Erythroblast (primary cell): ENCODE results near the gene ERICH3.

Experiments used
- DNase-seq, 2 experiments: peaks; one replicate each; lab custom pipeline; 2025; lab: John Stamatoyannopoulos, UW
- GATA1 ChIP-seq: IDR thresholded peaks from 2 replicates; pipeline ENCODE4 v1.6.1; 2011; ENCODE audit warnings: low read depth, mild to moderate bottlenecking, control low read depth, low read length, moderate library complexity
- POLR2A ChIP-seq: IDR thresholded peaks from 2 replicates; pipeline ENCODE4 v1.6.1; 2011; ENCODE audit warnings: mild to moderate bottlenecking, low read length

ERICH3 gene

GRCh38 chr1:74530892-74531291, 142.7 kb downstream of the ERICH3 start:
- TF ChIP-seq GATA1: no peak
- no peak for TF ChIP-seq POLR2A
- DNase-seq: no peak

DNA sequence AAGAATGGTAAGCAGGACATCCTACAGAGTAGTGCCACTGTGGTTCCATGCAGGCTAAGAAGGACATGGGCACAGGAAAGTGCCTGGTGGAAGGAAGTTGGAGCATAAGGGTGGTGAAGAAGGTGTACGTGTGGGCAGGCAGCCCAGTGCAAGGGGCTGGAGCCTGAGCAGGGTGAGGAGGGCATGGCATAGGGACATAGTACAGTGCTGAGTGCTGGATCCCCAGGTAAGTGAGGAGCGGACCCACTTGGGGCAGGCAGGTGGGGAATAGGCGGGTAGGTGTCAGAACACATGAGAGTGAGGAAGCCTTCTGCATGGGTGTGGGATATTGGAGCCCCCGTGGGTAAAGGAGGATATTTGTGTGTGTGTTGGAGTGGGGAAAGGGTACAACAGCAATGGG, 145.5 kb downstream of the ERICH3 start:
- TF ChIP-seq GATA1 (no peak), POLR2A (no peak)

DNA sequence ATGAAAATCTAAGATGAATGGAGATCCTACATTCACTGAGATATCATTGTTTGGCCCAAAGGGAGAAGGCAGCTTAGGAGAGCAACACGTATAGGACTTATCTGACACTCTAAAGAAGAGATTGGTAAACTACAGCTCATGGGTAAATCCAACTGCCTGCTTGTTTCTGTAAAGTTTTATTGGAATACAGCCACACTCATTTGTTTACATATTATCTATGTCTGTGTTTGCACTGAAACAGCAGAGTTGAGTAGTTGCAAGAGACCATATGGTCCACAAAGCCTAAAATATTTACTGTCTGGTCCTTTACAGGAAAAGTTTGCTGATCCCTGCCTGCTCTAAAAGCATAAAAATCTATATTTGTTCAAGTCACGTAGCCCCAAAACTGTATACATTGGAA, 146.9 kb downstream of the ERICH3 start:
- TF ChIP-seq GATA1 (no peak), POLR2A (no peak)
- DNase-seq: no peak

More for the DNA sequence above, 145.5 kb downstream of the ERICH3 start:
- DNase-seq: no peak

DNA sequence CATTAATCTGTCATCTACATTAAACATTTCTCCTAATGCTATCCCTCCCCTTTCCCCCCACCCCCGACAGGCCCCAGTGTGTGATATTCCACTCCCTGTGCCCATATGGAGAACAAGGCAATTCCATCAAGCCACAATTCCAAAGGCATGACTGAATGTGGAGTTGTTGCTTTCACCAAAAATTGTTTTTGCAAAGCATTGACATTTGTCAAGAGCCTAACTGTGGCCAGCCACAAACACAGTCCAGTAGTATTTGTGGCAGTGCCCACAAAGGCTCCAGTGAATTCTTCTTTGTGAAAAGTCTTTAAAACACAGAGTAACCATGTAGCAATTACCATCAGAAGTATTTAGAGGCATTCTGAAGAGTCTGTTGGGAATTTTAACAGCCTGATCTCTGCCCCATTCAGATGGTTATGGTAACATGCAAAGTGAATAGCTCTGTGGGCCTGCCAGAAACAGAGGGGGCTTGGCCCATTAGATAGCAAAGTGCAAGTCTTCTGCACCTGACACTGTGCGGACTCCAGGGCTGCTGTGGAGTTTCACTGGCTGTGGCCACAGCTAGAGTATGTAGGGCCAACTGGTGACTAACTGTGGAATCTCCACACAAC, 149.6 kb downstream of the ERICH3 start:
- TF ChIP-seq GATA1 (no peak), POLR2A (no peak)
- no peak for DNase-seq

GRCh38 chr1:74522148-74522547, 151.4 kb downstream of the ERICH3 start:
- no peak for DNase-seq
- TF ChIP-seq GATA1 (no peak), POLR2A (no peak)
